Upper lobe of right lung (tissue), 1 donor: ENCODE measurements around the gene AZIN2. TPM values are rescaled to one million over a fixed set of nuclear protein-coding genes. Genes with fewer than 3 reads are reported as not detected.

ENCODE experiments used
- ATAC-seq: fragments of 200-7000 bp; cut with Tn5 transposase; one replicate; pipeline ENCODE4 v1.9.1; 2020; ENCODE audit warnings: mild to moderate bottlenecking, moderate library complexity
- DNase-seq: peaks from one replicate; pipeline ENCODE4 v3.0.0-alpha.2; 2020
- H3K27ac ChIP-seq: fragments of 200-600 bp; one replicate; pipeline ENCODE4 v1.8.0; 2022
- H3K27me3 ChIP-seq: fragments of 200-600 bp; one replicate; pipeline ENCODE4 v1.8.0; 2022; ENCODE audit warnings: mild to moderate bottlenecking
- H3K36me3 ChIP-seq: fragments of 200-600 bp; one replicate; pipeline ENCODE4 v1.8.0; 2022
- H3K4me1 ChIP-seq: fragments of 200-600 bp; one replicate; pipeline ENCODE4 v1.8.0; 2022
- H3K4me3 ChIP-seq: fragments of 200-600 bp; one replicate; pipeline ENCODE4 v1.8.0; 2022; ENCODE audit warnings: mild to moderate bottlenecking
- H3K9me3 ChIP-seq: fragments of 200-600 bp; one replicate; pipeline ENCODE4 v1.8.0; 2022
- CTCF ChIP-seq: fragments of 200-600 bp; IDR thresholded peaks from one replicate; pipeline ENCODE4 v1.8.0; 2022; ENCODE audit warnings: antibody characterized with exemption
- intact Hi-C: fragments of 100-400 bp; cut with DNase I; formaldehyde crosslinking; loops from one replicate; pipeline ENCODE4 v1.11.0; 2022
- total RNA-seq: library from RNA; stranded (reverse); fragmentation: NEBNext Ultra II Directional; extraction: Animal tissue kit (Norgen Biotek cat#: 25700); gene quantifications from one replicate; pipeline ENCODE4 v1.2.1, GENCODE V29; 2021
- donor health status: DM: no; HTN: yes; CAD: no; lungs with severe emphysema.

Gene AZIN2
- total RNA-seq, 1 donor from 2014 or later: 2.3 TPM

GRCh38 chr1:33039840-33040239 lies 41.1 kb upstream of the AZIN2 start:
- intact Hi-C loops: no loop called here
- no peak overlapping the region for H3K4me3 ChIP-seq
- DNase-seq: no peak

GRCh38 chr1:33041026-33041425 lies 39.9 kb upstream of the AZIN2 start:
- Histone ChIP-seq H3K4me1 (peaks cover 1% of the 10 kb centered on the region), H3K27me3 (no peaks in the 10 kb centered on the region), H3K27ac (no peak overlapping the region), H3K9me3 (no peaks in the 10 kb centered on the region), H3K4me3 (no peak overlapping the region), H3K36me3 (no peaks in the 10 kb centered on the region)
- DNase-seq (no peak), ATAC-seq (no peak)
- TF ChIP-seq CTCF: no peak
- intact Hi-C loops: no loop called here

More at GRCh38 chr1:33039840-33040239, 41.1 kb upstream of the AZIN2 start:
- H3K36me3 ChIP-seq: no peaks in the 10 kb centered on the region
- H3K27me3 ChIP-seq: no peaks in the 10 kb centered on the region
- H3K4me1 ChIP-seq: peaks cover 13% of the 10 kb centered on the region
- H3K27ac ChIP-seq: no peak overlapping the region
- no peaks in the 10 kb centered on the region for H3K9me3 ChIP-seq
- TF ChIP-seq CTCF: no peak
- ATAC-seq: no peak

- DNase-seq (no peak), ATAC-seq (no peak)
- Histone ChIP-seq H3K36me3 (no peaks in the 10 kb centered on the region), H3K9me3 (no peaks in the 10 kb centered on the region), H3K4me1 (no peaks in the 10 kb centered on the region), H3K4me3 (no peak overlapping the region), H3K27ac (no peak overlapping the region), H3K27me3 (no peaks in the 10 kb centered on the region)
- intact Hi-C loops: no loop called here
- no peak for TF ChIP-seq CTCF
Measured at GRCh38 chr1:33042831-33043230, 38.1 kb upstream of the AZIN2 start.

GRCh38 chr1:33043267-33044092 lies 37.5 kb upstream of the AZIN2 start:
- DNase-seq: no peak
- no peak for ATAC-seq
- H3K4me1 ChIP-seq: no peaks in the 10 kb centered on the region
- no peak for TF ChIP-seq CTCF
- H3K9me3 ChIP-seq: no peaks in the 10 kb centered on the region
- H3K4me3 ChIP-seq: no peak overlapping the region
- H3K27ac ChIP-seq: no peak overlapping the region
- intact Hi-C loops: no loop called here
- no peaks in the 10 kb centered on the region for H3K27me3 ChIP-seq
- no peaks in the 10 kb centered on the region for H3K36me3 ChIP-seq

- no peaks in the 10 kb centered on the region for H3K36me3 ChIP-seq
- no peaks in the 10 kb centered on the region for H3K27me3 ChIP-seq
- H3K27ac ChIP-seq: no peak overlapping the region
- peaks cover 5% of the 10 kb centered on the region for H3K4me1 ChIP-seq
- ATAC-seq: peak; percentile 56
- no peak overlapping the region for H3K4me3 ChIP-seq
- TF ChIP-seq CTCF: no peak
- no peaks in the 10 kb centered on the region for H3K9me3 ChIP-seq
- no peak for DNase-seq
- intact Hi-C loops: no loop called here
Measured at GRCh38 chr1:33045246-33045645, 35.7 kb upstream of the AZIN2 start.
